ENCODE results near the gene QKI. TPM values are rescaled to one million over a fixed set of nuclear protein-coding genes. Genes with fewer than 3 reads are reported as not detected.

QKI gene
- polyA plus RNA-seq, 1 donor (not counting 4 experiments of a cell fraction or from before 2014, with no cell fraction given) = 53.3 TPM

DNA sequence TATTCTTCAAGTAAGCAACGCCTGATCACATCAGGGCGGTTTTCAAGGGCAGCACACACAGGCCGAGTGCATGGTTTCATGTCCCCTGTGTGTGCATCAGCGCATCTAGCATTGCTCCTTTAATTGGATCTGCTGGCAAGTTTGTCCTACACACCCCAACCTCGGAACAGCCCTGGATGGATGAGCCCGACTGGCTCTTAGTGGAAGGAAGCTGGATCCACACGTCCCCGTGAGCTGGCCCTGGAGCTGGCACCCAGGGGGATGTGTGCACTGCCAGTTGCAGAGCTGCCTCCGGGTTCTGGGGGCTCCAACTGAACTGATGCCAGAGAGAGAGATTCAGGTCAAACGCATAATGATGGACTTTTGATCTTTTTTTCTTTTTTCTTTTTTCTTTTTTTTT lies 39.2 kb upstream of the QKI start:
- DNase-seq (ENCODE audit: low read depth, low spot score) (no peak), FAIRE-seq (no peak)
- H3K9me1 ChIP-seq (ENCODE audit: control insufficient read depth, extremely low read depth, insufficient read depth, low read length) = no peaks in the 10 kb centered on the region
- no peak for TF ChIP-seq EZH2 (IDR thresholded peaks at IDR 0.05; ENCODE audit: low read length)
- TF ChIP-seq CTCF (optimal IDR thresholded peaks at IDR 0.05 in 1 of 3, IDR thresholded peaks at IDR 0.05 in 1 of 3, conservative IDR thresholded peaks at IDR 0.05 in 1 of 3; ENCODE audit: extremely low read depth in 1 of 3, insufficient read depth in 2 of 3, low read length in 3 of 3) = no peak
- no peak overlapping the region for H3K9ac ChIP-seq (ENCODE audit: control insufficient read depth, extremely low read depth, insufficient read depth, low read length)
- H3K36me3 ChIP-seq (ENCODE audit: control insufficient read depth in 2 of 2, extremely low read depth in 1 of 2, insufficient read depth in 2 of 2, low read length in 2 of 2) = no peaks in the 10 kb centered on the region
- H3K4me2 ChIP-seq (ENCODE audit: control insufficient read depth, extremely low read depth, insufficient read depth, low read depth, low read length) = no peak overlapping the region
- no peak overlapping the region for H3K27ac ChIP-seq (ENCODE audit: control insufficient read depth, insufficient read depth, low read length)
- H3K9me3 ChIP-seq (ENCODE audit: control insufficient read depth, low read depth, low read length) = no peaks in the 10 kb centered on the region
- H3K4me1 ChIP-seq (ENCODE audit: control insufficient read depth, extremely low read depth, insufficient read depth, low read length) = no peaks in the 10 kb centered on the region
- dilution Hi-C loops (cut with MboI; ENCODE audit: extremely low pct_ligation_motif_present, low sequenced_read_pairs) = no loop called here
- no peaks in the 10 kb centered on the region for H4K20me1 ChIP-seq (ENCODE audit: control insufficient read depth, extremely low read depth, insufficient read depth, low read length)
- no peaks in the 10 kb centered on the region for H3K79me2 ChIP-seq (ENCODE audit: control insufficient read depth, insufficient read depth, low read length)
- H2AFZ ChIP-seq (ENCODE audit: control insufficient read depth, low read length) = no peak overlapping the region
- H3K4me3 ChIP-seq (ENCODE audit: control insufficient read depth in 2 of 3, extremely low read depth in 1 of 3, insufficient read depth in 2 of 3, low read depth in 1 of 3, low read length in 3 of 3) = no peak overlapping the region
- H3K27me3 ChIP-seq (ENCODE audit: control insufficient read depth, extremely low read depth, insufficient read depth, low read length) = no peaks in the 10 kb centered on the region

DNA sequence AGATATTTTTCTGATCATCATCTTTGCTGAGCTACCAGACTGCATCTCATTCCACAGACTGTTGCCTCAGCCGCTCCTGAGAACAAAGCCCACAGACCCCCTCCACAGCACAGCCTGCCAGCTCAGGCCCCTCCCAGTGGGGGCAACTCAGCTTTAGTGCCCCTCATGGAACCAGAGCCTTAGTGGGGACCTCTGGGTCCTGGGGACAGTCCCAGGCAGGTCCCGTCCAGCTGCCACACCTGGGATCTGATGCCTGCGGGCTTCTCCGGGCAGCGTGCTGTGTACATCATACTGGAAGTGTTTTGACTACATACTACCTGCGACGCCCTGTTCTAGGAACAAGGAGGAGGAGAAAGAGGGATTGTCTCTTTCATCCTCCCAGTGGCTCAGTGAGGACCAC lies 38.3 kb upstream of the QKI start:
- DNase-seq (ENCODE audit: low read depth, low spot score) (no peak), FAIRE-seq (no peak)
- Histone ChIP-seq H3K36me3 (ENCODE audit: control insufficient read depth in 2 of 2, extremely low read depth in 1 of 2, insufficient read depth in 2 of 2, low read length in 2 of 2) (no peaks in the 10 kb centered on the region), H3K27ac (ENCODE audit: control insufficient read depth, insufficient read depth, low read length) (no peak overlapping the region), H2AFZ (ENCODE audit: control insufficient read depth, low read length) (no peak overlapping the region), H3K4me2 (ENCODE audit: control insufficient read depth, extremely low read depth, insufficient read depth, low read depth, low read length) (no peak overlapping the region), H3K9me3 (ENCODE audit: control insufficient read depth, low read depth, low read length) (no peaks in the 10 kb centered on the region), H4K20me1 (ENCODE audit: control insufficient read depth, extremely low read depth, insufficient read depth, low read length) (no peaks in the 10 kb centered on the region), H3K4me1 (ENCODE audit: control insufficient read depth, extremely low read depth, insufficient read depth, low read length) (no peaks in the 10 kb centered on the region), H3K79me2 (ENCODE audit: control insufficient read depth, insufficient read depth, low read length) (no peaks in the 10 kb centered on the region), H3K9me1 (ENCODE audit: control insufficient read depth, extremely low read depth, insufficient read depth, low read length) (no peaks in the 10 kb centered on the region), H3K27me3 (ENCODE audit: control insufficient read depth, extremely low read depth, insufficient read depth, low read length) (no peaks in the 10 kb centered on the region), H3K4me3 (ENCODE audit: control insufficient read depth in 2 of 3, extremely low read depth in 1 of 3, insufficient read depth in 2 of 3, low read depth in 1 of 3, low read length in 3 of 3) (no peak overlapping the region), H3K9ac (ENCODE audit: control insufficient read depth, extremely low read depth, insufficient read depth, low read length) (no peak overlapping the region)
- TF ChIP-seq EZH2 (IDR thresholded peaks at IDR 0.05; ENCODE audit: low read length) (no peak), CTCF (optimal IDR thresholded peaks at IDR 0.05 in 1 of 3, IDR thresholded peaks at IDR 0.05 in 1 of 3, conservative IDR thresholded peaks at IDR 0.05 in 1 of 3; ENCODE audit: extremely low read depth in 1 of 3, insufficient read depth in 2 of 3, low read length in 3 of 3) (no peak)
- dilution Hi-C loops (cut with MboI; ENCODE audit: extremely low pct_ligation_motif_present, low sequenced_read_pairs) = no loop called here

All from keratinocyte (primary cell).